HG03354 (cell line): ENCODE data around the gene SLC49A4.

Source experiments
- ATAC-seq: cut with Tn5 transposase; IDR thresholded peaks from one replicate; pipeline ENCODE4 v1.9.1; 2021; ENCODE audit warnings: mild to moderate bottlenecking; ENCODE audit not compliant: unreplicated experiment, poor library complexity, severe bottlenecking

SLC49A4 gene

GRCh38 chr3:122893282-122893681 lies 98.4 kb downstream of the SLC49A4 start:
- ATAC-seq: no peak

GRCh38 chr3:122893754-122894668 lies 99.1 kb downstream of the SLC49A4 start:
- ATAC-seq: no peak

GRCh38 chr3:122898298-122898697 lies 103.4 kb downstream of the SLC49A4 start:
- no peak for ATAC-seq

- ATAC-seq: no peak
Observed at GRCh38 chr3:122902326-122902725, 107.5 kb downstream of the SLC49A4 start.

- no peak for ATAC-seq
Observed at GRCh38 chr3:122903171-122903570, 108.3 kb downstream of the SLC49A4 start.

- ATAC-seq: no peak
Observed at GRCh38 chr3:122907471-122907870, 112.6 kb downstream of the SLC49A4 start.

GRCh38 chr3:122908251-122908650 lies 113.4 kb downstream of the SLC49A4 start:
- no peak for ATAC-seq

- no peak for ATAC-seq
Observed at GRCh38 chr3:122911901-122912300, 117.0 kb downstream of the SLC49A4 start.

- ATAC-seq: no peak
Observed at GRCh38 chr3:122912772-122913538, 118.1 kb downstream of the SLC49A4 start.

GRCh38 chr3:122913539-122914100 lies 118.8 kb downstream of the SLC49A4 start:
- ATAC-seq: no peak

- ATAC-seq: no peak
Observed at GRCh38 chr3:122915300-122916055, 120.6 kb downstream of the SLC49A4 start.

- ATAC-seq: no peak
Observed at GRCh38 chr3:122916084-122916483, 121.2 kb downstream of the SLC49A4 start.

GRCh38 chr3:122916580-122916979 lies 121.7 kb downstream of the SLC49A4 start:
- no peak for ATAC-seq

GRCh38 chr3:122917412-122917811 lies 122.5 kb downstream of the SLC49A4 start:
- no peak for ATAC-seq

GRCh38 chr3:122918576-122919290 lies 123.9 kb downstream of the SLC49A4 start:
- no peak for ATAC-seq

- no peak for ATAC-seq
Observed at GRCh38 chr3:122919291-122919610, 124.4 kb downstream of the SLC49A4 start.

- ATAC-seq: no peak
Observed at GRCh38 chr3:122920986-122921385, 126.1 kb downstream of the SLC49A4 start.

GRCh38 chr3:122921791-122922651 lies 127.2 kb downstream of the SLC49A4 start:
- peak; percentile 67 for ATAC-seq
